ENCODE measurements around the gene INPP4A. TPM values are rescaled to one million over a fixed set of nuclear protein-coding genes. Genes with fewer than 3 reads are reported as not detected.
"Not testable (repeated sequence)": the region's sequence is repeated elsewhere in the genome, so short reads cannot be mapped to it uniquely, and the experiment has no call there.

INPP4A gene
- total and polyA plus RNA-seq, 2 of the 13 experiments (the other 11 are each of a cell fraction or from before 2014, with no cell fraction given), result 10.1 to 10.9 TPM

DNA sequence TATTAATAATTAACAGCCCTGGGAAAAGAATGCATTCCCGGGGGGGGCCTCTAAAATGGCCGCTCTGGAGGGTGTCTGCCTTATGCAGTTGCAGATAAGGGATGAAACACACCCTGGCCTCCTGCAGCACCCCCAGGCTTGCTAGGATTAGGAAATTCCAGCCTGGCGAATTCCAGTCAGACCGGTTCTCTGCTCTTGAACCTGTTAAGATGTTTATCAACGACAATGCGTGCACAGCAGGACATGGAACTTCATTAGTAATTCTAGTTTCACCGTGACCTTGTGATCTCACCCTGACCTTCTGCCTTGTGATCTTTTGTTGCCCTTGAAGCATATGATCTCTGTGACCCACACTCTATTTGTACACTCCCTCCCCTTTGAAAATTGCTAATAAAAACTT is 30.4 kb upstream of the INPP4A start (continued):
- TF ChIP-seq, protein P1, sequence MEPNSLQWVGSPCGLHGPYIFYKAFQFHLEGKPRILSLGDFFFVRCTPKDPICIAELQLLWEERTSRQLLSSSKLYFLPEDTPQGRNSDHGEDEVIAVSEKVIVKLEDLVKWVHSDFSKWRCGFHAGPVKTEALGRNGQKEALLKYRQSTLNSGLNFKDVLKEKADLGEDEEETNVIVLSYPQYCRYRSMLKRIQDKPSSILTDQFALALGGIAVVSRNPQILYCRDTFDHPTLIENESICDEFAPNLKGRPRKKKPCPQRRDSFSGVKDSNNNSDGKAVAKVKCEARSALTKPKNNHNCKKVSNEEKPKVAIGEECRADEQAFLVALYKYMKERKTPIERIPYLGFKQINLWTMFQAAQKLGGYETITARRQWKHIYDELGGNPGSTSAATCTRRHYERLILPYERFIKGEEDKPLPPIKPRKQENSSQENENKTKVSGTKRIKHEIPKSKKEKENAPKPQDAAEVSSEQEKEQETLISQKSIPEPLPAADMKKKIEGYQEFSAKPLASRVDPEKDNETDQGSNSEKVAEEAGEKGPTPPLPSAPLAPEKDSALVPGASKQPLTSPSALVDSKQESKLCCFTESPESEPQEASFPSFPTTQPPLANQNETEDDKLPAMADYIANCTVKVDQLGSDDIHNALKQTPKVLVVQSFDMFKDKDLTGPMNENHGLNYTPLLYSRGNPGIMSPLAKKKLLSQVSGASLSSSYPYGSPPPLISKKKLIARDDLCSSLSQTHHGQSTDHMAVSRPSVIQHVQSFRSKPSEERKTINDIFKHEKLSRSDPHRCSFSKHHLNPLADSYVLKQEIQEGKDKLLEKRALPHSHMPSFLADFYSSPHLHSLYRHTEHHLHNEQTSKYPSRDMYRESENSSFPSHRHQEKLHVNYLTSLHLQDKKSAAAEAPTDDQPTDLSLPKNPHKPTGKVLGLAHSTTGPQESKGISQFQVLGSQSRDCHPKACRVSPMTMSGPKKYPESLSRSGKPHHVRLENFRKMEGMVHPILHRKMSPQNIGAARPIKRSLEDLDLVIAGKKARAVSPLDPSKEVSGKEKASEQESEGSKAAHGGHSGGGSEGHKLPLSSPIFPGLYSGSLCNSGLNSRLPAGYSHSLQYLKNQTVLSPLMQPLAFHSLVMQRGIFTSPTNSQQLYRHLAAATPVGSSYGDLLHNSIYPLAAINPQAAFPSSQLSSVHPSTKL (CRISPR knock-in tag; IDR thresholded peaks at IDR 0.05), result 0 out of 2 replicates have a peak, but pooled peaks have one; percentile 18
- TF ChIP-seq NR2F1 (CRISPR knock-in tag; IDR thresholded peaks at IDR 0.05) (peak; percentile 11 to 88; a peak in 3 of 4 replicates), NONO (CRISPR knock-in tag; conservative IDR thresholded peaks at IDR 0.05) (0 out of 2 replicates have a peak, but pooled peaks have one; percentile 29), NR2F6 (IDR thresholded peaks at IDR 0.05) (peak; percentile 52), TEAD3 (CRISPR knock-in tag; optimal IDR thresholded peaks at IDR 0.05; ENCODE audit: borderline replicate concordance) (peak; percentile 15), SOX6 (CRISPR knock-in tag; IDR thresholded peaks at IDR 0.05) (peak; percentile 37; the same call in 1 of the 2 replicates), NR2F2 (IDR thresholded peaks at IDR 0.05; ENCODE audit: borderline replicate concordance, low read depth) (peak; percentile 53; the same call in 1 of the 2 replicates), TBX3 (IDR thresholded peaks at IDR 0.05; ENCODE audit: borderline replicate concordance) (0 out of 2 replicates have a peak, but pooled peaks have one; percentile 8), SKI (IDR thresholded peaks at IDR 0.05; ENCODE audit: partially characterized antibody) (peak; percentile 56), NR2C2 (CRISPR knock-in tag; IDR thresholded peaks at IDR 0.05; ENCODE audit: borderline replicate concordance) (peak; percentile 58)
- TF ChIP-seq NONO (IDR thresholded peaks at IDR 0.05); NR2F6 (CRISPR knock-in tag; IDR thresholded peaks at IDR 0.05); SOX6 (IDR thresholded peaks at IDR 0.05): not testable (repeated sequence)
- TF ChIP-seq, protein P2, sequence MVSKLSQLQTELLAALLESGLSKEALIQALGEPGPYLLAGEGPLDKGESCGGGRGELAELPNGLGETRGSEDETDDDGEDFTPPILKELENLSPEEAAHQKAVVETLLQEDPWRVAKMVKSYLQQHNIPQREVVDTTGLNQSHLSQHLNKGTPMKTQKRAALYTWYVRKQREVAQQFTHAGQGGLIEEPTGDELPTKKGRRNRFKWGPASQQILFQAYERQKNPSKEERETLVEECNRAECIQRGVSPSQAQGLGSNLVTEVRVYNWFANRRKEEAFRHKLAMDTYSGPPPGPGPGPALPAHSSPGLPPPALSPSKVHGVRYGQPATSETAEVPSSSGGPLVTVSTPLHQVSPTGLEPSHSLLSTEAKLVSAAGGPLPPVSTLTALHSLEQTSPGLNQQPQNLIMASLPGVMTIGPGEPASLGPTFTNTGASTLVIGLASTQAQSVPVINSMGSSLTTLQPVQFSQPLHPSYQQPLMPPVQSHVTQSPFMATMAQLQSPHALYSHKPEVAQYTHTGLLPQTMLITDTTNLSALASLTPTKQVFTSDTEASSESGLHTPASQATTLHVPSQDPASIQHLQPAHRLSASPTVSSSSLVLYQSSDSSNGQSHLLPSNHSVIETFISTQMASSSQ (IDR thresholded peaks at IDR 0.05; ENCODE audit: low read depth), result 0 out of 2 replicates have a peak, but pooled peaks have one; percentile 21
- TF ChIP-seq, protein P2 (CRISPR knock-in tag; IDR thresholded peaks at IDR 0.05; ENCODE audit: borderline replicate concordance), result not testable (repeated sequence)

DNA sequence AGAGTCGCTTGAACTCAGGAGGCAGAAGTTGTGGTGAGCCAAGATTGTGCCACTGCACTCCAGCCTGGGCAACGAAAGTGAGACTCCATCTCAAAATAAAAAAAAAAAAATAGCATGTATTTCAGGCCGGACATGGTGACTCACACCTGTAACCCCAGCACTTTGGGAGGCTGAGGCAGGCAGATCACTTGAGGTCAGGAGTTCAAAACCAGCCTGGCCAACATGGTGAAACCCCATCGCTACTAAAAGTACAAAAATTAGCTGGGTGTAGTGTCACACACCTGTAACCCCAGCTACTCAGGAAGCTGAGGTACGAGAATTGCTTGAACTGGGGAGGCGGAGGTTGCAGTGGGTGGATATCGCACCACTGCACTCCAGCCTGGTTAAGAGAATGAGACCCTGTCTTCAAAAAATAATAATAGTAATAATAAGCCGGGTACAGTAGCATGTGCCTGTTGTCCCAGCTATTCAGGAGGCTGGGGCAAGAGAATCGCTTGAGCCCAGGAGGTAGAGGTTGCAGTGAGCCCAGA is 28.9 kb upstream of the INPP4A start:
- H3K9ac ChIP-seq (ENCODE audit: insufficient read depth, low read depth, low read length); H3K79me2 ChIP-seq (ENCODE audit: insufficient read depth, low read length); H3K4me2 ChIP-seq (ENCODE audit: low read depth, low read length); POLR2A ChIA-PET; H3K27ac ChIP-seq (ENCODE audit: extremely low read length, insufficient read depth, low read length); BruUV-seq (replicated peaks); H4K20me1 ChIP-seq (ENCODE audit: insufficient read depth, low read length); DNase-seq (ENCODE audit: low spot score); CTCF ChIA-PET (ENCODE audit: low intra/inter-chr PET ratio, low total read pairs); H3K27me3 ChIP-seq (ENCODE audit: control insufficient read depth in 1 of 2, insufficient read depth in 2 of 2, low read length in 2 of 2); H2AFZ ChIP-seq (ENCODE audit: low read length); H3K4me3 ChIP-seq (replicated peaks in 1 of 3; ENCODE audit: insufficient read depth in 1 of 3, low read depth in 2 of 3, low read length in 3 of 3); H3K36me3 ChIP-seq (replicated peaks in 1 of 2; ENCODE audit: control insufficient read depth in 1 of 2, insufficient read depth in 2 of 2, low read length in 2 of 2); FAIRE-seq; ATAC-seq; intact Hi-C loops (cut with micrococcal nuclease; ENCODE audit: unreplicated experiment): not testable (repeated sequence)
- Histone ChIP-seq H3K9me3 (ENCODE audit: low read length) (peaks cover 11% of the 10 kb centered on the region; the same call in 1 of the 2 replicates), H3K4me1 (ENCODE audit: insufficient read depth, low read length) (peaks cover 10% of the 10 kb centered on the region; the same call in 1 of the 2 replicates)
- in situ Hi-C loops (cut with HindIII; ENCODE audit: extremely low pct_ligation_motif_present, low pct_unique_long_range_greater_than_20kb), result loop anchor here (25.0 kb wide), 1 partner anchor 422 kb away; no protein-coding TSS in a partner anchor
- WGBS (ENCODE audit: low lambda C conversion rate), result 57% methylated on average over 9 of the region's 9 CpGs
